GM21576 (cell line): Measurements from ENCODE around the gene NACC2.

Experiments used
- ATAC-seq: cut with Tn5 transposase; IDR thresholded peaks from one replicate; pipeline ENCODE4 v1.9.1; 2021; ENCODE audit warnings: mild to moderate bottlenecking, moderate library complexity; ENCODE audit not compliant: unreplicated experiment

The NACC2 gene

GRCh38 chr9:136014147-136014923 is 80.8 kb downstream of the NACC2 start:
- ATAC-seq, result no peak

DNA sequence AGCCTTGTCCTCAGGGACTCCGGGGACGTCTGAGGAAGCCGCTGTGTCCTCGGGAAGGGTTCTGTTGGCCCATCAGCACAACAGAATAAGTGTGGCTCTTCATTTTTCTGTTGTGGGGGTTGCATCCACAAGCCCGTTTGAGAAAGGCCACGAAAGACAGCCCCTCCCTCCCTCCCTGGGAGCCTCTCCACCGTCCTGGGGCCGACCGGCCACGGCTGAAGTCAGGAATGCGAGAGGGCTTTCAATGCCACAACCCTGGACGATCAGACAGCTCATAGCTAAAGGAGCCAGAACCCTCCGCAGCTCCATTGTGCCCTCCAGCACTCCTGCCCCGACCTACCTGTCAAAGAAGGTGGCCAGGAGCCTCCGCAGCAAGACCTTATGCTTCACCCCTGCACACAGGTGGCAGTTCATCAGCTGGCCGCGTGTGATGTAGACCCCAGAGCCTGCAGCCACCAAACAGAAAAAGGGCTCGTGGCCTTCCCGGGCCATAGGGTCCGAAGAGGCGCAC is 81.5 kb downstream of the NACC2 start:
- no peak for ATAC-seq

DNA sequence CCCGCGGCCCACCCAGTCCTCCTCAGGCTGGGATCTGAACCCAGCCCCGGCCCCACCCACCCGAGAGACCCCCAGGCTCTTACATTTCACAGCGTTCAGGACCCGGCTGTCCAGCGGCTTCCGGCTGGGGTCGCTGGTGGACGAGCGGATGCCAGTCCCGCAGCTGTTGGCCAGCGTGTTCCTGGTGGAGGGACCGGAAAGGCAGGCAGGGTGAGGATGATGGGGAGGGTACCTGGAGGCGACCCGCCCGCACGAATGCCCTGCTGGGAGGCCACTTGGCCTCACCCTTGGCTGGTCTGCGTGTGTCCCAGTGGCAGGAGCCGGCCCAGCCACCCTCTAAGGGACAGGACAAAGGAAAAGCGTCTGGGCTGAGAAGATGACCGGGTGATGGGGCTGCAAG is 82.0 kb downstream of the NACC2 start:
- no peak for ATAC-seq

- ATAC-seq, result no peak
These were observed 82.4 kb downstream of the NACC2 start for GRCh38 chr9:136012651-136013050.

GRCh38 chr9:136011703-136012496 is 83.2 kb downstream of the NACC2 start:
- no peak for ATAC-seq

DNA sequence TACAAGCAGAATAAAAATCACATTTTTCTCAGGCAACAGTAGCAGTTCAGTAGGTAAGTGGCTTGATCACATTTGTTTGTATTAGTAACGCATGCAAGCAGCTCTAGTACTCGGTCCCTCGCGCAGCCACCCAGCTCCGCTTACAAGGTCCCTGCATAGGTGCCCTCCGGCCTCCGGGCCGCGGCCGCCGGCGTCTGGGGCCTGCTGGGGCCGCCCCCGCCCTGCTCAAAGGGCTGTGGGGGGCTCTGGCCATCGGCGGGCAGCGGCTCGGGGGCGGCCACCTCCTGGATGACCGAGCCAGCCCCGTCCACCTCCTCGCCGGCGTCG is 83.8 kb downstream of the NACC2 start:
- no peak for ATAC-seq

DNA sequence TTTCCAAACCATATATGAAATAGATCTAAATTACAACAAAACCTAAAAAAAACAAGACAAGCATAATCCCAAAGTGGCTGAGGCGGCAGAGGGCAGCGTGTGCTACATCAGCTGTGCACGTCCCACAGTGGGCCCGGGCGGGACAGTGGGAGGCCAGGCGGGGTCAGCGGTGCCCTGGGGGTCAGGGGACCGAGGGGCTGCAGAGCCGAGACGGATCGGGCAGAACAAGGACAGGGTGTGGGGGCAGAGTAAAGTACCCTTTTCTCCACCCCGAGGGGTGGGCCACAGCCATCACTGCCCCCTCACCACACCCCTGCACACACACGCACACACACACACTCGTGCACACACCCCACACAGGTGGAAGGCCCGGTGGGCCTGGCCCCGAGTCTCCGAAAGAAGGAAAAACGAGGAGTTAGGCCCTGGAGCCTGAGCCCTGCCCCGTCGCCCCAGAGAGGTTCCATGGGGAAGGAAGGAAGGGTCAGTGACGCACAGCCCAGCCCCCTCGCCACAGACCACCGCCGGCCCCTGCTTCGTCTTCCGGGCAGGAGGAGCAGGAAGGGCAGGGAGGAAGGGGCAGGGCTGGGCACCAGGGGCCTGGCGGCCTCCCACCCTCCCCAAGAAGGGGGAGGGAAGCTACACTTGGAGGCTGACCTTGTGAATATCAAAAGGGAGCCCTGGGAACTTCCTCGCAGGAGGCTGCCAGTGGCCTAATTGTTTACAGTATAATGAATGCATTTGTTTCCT is 84.3 kb downstream of the NACC2 start:
- ATAC-seq, result no peak

- ATAC-seq, result no peak
These were observed 84.9 kb downstream of the NACC2 start for GRCh38 chr9:136010176-136010575.

- ATAC-seq, result no peak
These were observed 85.6 kb downstream of the NACC2 start for GRCh38 chr9:136009516-136009915.

GRCh38 chr9:136008693-136008997 is 86.4 kb downstream of the NACC2 start:
- ATAC-seq, result no peak

GRCh38 chr9:136007934-136008692 is 87.0 kb downstream of the NACC2 start:
- no peak for ATAC-seq

DNA sequence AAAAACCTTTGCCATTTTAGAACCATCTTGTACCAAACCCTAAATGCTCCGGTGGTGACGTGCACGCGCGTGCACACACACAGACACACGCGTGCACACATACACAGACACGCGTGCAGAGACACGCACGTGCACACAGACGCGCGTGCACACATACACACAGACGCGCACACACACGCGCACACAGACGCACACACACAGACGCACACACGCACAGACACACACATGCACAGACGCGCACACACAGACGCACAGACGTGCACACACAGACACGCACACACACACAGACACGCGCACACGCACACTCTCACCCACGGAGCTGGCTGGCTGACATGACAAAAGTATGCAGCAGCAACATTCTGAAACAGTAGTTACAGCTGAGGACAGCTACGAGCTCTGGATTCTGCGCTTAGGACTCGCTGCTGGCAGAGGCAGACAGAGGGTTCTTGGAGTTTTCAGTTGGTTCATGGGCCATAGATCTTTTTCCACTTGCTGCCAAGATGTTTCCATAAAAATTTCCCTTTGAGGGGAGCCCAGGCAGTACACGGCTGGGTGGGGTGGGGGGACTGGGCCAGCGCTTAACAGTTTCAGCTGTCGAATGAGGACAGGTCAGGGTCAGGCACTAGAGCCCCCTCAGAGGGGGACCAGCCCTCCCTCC is 87.7 kb downstream of the NACC2 start:
- ATAC-seq, result no peak

DNA sequence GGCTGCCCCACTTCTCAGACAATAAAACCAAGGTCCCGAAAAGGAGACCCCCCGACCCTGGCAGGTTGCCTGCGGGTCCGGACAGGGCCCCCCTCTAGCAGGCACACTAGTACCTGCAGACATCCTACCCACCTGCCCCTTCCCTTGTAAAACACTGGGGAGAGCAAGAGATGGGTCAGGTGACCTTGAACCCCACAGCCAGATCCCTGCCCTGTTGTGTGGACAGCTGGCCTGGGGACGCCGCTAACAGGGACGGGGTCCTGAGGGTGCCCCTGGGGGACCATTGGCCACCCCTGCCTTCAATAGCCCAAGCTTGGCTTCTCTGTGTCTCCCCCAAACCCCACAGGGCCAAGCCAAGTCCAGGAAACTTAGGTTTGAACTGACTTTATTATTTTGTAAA is 88.9 kb downstream of the NACC2 start:
- no peak for ATAC-seq

DNA sequence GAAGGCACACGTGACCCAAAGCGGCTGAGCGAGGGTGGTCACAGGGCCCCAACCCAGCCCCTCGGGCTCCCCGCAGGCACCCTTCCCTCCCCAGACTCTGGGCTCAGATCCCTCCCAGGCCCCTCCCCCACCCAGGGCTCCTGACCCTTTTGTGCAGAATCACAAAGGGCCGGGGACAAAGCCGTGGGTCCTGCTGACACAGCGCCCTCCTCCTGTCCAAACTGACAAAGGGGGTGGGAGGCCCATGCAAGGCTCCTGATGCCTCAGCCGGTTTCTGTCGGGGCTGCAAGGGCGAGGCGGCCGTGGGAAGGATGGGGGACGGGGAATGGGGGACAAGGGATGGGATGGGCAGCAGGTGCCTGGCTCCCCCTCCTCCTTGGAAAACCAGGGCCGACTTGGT is 90.4 kb downstream of the NACC2 start:
- no peak for ATAC-seq

GRCh38 chr9:136004219-136004618 is 90.9 kb downstream of the NACC2 start:
- ATAC-seq, result no peak

GRCh38 chr9:136003411-136004218 is 91.5 kb downstream of the NACC2 start:
- no peak for ATAC-seq

GRCh38 chr9:136002881-136003280 is 92.2 kb downstream of the NACC2 start:
- no peak for ATAC-seq

DNA sequence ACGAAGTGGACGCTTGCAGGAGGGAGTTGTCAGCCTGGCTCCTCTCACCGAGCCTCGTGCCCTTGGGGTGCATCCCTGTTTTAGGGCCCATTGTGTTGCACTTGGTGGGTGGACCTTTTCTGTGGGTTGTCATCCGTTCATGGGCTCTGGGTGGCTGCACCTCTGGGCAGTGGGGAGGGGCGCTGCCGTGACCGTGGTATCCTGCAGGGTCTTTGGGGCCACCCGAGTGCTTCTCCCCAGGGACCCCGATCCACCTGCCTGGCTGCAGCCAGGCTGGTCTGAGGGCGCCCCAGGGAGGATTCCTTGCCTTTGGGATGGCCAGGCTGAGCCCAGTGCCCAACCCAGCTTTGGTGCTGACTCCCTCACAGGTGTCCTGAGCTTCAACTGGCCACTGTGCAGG is 92.9 kb downstream of the NACC2 start:
- ATAC-seq, result no peak

DNA sequence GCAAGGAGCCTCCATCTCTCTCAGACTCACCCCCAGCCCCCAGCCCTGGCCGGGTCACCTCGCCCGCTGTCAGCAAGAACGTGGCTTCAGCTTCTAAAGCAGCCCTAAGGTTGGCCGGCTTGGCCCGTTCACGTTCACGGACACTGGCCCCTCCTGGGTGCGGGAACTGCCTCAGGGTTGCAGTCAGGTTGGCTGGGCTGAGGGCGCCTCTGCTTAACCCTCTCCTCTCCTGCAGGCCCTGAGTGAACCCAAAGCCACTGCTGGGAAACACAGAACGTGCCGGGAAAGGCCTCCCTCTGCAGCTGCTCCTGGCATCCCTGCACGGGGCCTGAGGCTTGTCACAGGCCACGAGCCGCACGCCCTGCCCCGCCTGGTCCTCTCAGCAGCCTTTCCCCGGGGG is 93.9 kb downstream of the NACC2 start:
- no peak for ATAC-seq
